HuH-7 (cell line): ENCODE results near the gene FGF6.

Experiments used
- DNase-seq: peaks from one replicate; pipeline ENCODE4 v3.0.0; 2011; ENCODE audit warnings: low spot score

The FGF6 gene

GRCh38 chr12:4447151-4447550, 1.5 kb upstream of the FGF6 start:
- DNase-seq: no peak

GRCh38 chr12:4446335-4446734, 720 bp upstream of the FGF6 start:
- DNase-seq: no peak

DNA sequence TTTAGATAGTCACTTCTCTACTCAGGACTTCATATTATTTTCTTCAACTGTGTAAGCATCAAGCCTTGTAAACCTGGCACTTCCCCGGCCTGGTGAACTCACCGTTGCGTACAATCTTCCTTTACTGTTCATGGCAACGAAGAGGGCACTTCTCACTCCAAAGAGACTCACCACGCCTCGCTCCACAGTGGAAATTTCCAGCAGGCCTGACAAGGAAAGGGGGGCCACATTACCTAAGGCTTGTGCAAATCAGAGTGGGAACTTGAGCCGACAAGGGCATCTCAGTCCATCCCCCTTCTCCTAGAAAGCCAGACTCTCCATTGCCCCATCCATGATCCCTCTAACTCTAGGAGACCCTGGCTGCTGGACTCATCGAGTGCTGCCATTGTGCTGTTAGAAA, 1.6 kb downstream of the FGF6 start:
- no peak for DNase-seq

GRCh38 chr12:4443616-4444015, 2.0 kb downstream of the FGF6 start:
- DNase-seq: no peak

DNA sequence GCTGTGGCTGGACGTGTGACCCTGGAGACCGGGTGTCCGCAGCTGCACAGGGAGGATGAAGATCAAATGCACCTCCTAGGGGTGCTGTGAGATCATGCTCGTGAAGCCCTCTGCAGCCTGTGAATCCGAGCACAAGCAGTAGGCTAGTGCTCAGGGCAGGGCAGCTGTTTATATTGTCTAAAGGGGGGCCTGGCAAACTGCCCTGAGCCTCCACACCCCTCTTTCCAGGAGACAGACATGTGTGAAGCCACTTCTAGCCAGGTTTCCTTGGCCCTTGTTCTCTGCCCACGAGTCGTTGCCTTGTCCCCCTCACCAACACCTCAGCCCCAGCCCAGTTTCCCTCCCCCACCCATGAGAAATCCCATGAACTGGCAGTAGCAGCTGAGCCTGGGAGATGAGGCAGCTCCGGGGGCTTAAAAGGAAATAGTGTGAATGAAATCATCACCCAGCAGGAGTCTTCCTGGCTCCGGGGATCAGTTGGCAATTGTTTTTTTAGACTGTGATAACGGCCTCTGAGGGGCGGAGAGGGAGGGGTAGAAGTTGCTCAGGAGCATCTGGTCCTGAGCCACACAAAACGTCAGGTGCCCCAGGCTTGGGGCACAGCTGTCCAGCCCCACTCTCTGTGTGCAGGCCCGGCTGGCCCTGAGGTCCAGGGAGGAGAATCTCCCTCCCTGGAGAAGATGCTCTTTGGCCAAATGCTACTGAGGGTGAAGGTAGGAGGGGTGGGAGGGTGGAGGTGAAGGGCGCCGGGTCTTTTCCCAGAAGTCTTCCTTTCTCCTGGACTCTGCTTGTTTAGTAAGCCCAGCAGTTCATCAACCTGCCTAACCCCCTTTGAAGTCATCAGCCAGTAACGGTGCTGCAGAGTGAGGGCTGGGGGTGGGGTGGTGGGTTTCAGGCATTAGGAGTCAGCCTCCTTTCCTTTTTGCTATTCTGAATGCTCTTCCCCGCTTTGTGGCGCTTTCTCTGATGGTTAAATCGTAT, 4.0 kb downstream of the FGF6 start:
- DNase-seq: no peak

DNA sequence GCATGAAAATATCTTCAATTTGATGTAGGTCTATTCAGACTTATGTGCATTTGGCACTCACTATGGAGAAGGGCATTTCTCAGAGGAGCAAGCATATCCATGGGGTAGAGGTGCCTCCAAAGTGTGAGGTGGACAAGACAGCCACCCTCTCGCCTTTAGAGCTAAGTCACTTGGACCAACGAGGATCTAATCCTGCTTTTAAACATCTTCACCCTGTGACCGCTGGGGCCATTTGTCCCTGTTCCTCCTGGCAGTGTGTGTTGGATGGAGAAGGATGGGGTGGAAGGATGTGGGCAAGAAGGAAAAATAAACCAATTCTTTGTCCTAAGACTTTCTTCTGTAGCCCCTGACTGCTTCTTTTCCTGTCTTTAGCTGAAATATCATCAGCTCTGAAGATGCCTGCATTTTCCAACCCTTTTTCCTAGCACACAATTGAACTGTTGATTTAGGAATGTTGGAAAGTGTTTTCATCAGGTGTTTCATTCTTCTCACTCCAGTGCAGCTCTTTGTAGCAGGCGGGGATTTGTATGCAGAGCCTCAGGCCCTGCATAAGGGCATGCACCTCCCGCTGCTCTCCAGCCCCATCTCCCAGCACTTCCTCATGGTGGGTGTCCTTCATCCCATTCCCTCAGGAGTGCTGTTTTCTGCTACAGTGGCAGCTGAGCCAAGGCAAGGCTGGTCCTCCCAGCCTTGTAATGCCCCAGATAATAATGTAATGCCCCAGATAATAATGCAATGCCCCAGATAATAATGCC, 5.3 kb downstream of the FGF6 start:
- no peak for DNase-seq

DNA sequence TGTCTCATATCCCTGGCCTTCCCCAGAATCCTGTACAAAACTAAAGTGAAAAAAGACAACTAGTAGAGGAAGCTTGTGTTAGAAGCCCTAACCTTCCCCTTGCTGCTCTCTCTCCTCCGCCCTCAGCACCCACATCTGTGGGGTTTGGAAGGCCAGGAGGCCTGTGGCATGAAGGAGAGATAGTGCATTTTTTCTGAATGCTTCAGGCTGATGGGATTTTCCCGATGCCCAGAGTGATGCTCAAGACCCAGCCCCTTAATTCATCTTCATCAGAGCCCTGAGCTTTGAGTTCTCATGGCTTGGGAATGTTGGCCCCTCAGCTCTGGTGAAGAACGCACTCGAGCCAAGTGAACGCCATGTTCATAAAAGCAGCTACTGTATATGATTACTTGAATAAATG, 5.9 kb downstream of the FGF6 start:
- no peak for DNase-seq

- DNase-seq: no peak
These were observed 6.6 kb downstream of the FGF6 start for GRCh38 chr12:4438834-4439596.

- no peak for DNase-seq
These were observed 10.1 kb downstream of the FGF6 start for GRCh38 chr12:4435537-4435936.

- DNase-seq: no peak
These were observed 10.7 kb downstream of the FGF6 start for GRCh38 chr12:4434706-4435425.

DNA sequence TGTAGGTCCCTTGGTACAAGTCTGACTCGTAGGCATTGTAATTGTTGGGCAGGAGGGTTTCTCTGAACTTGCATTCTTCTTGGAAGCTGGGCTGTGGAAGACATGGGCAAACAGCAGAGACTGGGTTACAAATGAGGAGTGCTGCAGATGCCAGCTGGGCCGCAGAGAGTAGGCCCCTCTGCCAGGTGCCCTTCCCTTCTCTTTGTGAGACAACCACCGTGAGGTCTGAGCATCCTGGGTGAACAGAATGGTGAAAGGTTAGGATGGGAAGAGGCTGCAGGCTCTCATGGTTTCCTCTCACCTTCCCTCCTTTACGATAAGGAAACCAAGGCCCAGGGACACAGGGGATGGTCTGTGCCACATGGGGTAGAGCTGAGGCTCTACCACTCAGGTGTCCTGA, 11.3 kb downstream of the FGF6 start:
- no peak for DNase-seq

GRCh38 chr12:4433745-4434058, 11.9 kb downstream of the FGF6 start:
- no peak for DNase-seq

GRCh38 chr12:4432878-4433744, 12.5 kb downstream of the FGF6 start:
- no peak for DNase-seq

- no peak for DNase-seq
These were observed 13.7 kb downstream of the FGF6 start for GRCh38 chr12:4431866-4432265.

DNA sequence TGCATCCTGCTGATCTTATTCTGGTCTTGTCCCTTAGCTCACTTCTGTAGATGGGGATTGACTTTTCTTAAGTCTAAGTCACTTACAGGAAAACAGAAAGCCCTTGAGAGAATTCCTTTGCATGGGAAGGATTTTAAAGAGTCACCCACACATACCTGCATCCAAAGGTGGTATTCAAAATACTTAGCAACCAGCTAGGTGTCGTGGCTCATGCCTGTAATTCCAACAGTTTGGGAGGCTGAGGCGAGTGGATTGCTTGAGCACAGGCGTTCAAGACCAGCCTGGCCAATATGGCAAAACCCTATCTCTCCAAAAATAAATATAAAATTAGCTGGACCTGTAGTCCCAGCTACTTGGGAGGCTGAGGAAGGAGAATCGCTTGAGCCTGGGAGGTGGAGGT, 14.2 kb downstream of the FGF6 start:
- DNase-seq: no peak

GRCh38 chr12:4424422-4424821, 21.2 kb downstream of the FGF6 start:
- DNase-seq: no peak

- no peak for DNase-seq
These were observed 22.0 kb downstream of the FGF6 start for GRCh38 chr12:4423528-4424195.

DNA sequence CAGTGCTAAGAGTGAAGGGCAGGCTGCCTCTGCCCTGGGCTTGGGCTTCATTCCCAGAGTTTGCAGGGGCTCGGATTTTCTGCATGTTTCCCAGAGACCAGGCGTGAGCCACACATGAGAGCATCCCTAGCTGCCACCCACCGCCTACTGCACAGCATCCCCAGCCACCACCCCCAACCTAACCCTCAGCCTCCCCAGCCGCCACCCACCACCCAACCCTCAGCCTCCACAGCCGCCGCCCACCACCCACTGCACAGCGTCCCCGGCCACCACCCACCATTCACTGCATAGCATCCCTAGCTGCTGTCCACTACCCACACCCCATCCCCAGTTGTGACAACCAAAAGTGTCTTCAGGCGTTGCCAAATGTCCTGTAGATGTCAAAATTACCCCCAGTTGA, 22.6 kb downstream of the FGF6 start:
- DNase-seq: no peak

GRCh38 chr12:4421590-4422031, 24.0 kb downstream of the FGF6 start:
- peak; percentile 80 for DNase-seq

GRCh38 chr12:4420138-4420670, 25.4 kb downstream of the FGF6 start:
- no peak for DNase-seq
